T-helper 1 cell (primary cell): ENCODE measurements around the gene PFAS.
"Not testable (repeated sequence)": the region's sequence is repeated elsewhere in the genome, so short reads cannot be mapped to it uniquely, and the experiment has no call there.

Source experiments
- DNase-seq, 5 donors: peaks; one replicate each; pipeline ENCODE4 v3.0.0-alpha.2; 2012 to 2020

Gene PFAS

GRCh38 chr17:8225813-8226535, 23.1 kb upstream of the PFAS start:
- peak in 4 of 5 donors; percentile 33 to 83 (median 59) for DNase-seq

DNA sequence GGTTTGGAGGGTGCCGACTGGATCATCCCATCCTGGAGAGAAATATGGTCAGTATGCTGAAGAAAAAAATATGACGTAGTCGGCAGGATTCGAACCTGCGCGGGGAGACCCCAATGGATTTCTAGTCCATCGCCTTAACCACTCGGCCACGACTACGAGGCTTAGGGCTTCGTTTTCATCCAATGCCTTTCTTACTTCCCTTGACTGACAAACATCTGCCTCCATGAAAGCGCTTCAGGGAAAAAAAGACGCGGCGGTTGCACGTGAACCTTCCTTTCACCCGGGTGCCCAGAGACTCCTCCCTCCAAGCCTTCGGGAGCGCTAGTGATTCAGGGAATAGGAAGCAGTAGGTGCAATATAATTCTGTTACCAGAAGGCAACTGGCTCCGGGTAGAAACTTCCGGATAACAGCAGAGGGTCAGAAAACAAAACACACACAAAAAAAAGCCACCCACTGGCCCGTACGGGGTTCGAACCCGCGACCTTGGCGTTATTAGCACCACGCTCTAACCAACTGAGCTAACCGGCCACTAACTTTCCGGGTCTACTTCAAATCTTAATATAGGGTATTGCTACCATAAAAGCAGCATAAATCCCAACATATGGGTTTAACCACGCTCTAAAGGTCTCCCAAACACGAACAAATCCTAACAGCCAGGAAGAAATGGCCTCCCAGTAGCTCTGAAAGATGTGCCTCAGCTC, 22.4 kb upstream of the PFAS start:
- DNase-seq: peak in 1 of 5 donors; percentile 58

GRCh38 chr17:8227238-8227581, 21.9 kb upstream of the PFAS start:
- no peak for DNase-seq

DNA sequence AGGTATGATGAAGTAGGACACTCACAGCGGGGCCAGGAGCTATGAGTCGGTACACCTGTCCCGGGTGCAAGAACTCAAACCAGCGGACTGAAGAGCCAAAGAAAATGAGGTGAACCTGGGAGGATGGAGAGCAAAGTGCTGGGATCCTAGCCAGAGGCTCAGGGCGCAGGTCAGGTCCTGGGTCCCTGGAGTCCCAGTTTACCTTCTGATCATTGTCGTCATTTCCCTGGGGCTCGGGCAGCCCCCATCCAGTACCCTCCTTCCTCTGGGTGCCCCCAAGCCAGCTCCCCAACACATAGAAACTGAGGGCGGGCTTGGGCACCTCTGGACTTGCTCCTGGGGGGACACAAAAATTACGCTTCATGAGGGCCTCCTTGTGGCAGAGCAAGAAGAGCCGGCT, 17.4 kb upstream of the PFAS start:
- DNase-seq: no peak

DNA sequence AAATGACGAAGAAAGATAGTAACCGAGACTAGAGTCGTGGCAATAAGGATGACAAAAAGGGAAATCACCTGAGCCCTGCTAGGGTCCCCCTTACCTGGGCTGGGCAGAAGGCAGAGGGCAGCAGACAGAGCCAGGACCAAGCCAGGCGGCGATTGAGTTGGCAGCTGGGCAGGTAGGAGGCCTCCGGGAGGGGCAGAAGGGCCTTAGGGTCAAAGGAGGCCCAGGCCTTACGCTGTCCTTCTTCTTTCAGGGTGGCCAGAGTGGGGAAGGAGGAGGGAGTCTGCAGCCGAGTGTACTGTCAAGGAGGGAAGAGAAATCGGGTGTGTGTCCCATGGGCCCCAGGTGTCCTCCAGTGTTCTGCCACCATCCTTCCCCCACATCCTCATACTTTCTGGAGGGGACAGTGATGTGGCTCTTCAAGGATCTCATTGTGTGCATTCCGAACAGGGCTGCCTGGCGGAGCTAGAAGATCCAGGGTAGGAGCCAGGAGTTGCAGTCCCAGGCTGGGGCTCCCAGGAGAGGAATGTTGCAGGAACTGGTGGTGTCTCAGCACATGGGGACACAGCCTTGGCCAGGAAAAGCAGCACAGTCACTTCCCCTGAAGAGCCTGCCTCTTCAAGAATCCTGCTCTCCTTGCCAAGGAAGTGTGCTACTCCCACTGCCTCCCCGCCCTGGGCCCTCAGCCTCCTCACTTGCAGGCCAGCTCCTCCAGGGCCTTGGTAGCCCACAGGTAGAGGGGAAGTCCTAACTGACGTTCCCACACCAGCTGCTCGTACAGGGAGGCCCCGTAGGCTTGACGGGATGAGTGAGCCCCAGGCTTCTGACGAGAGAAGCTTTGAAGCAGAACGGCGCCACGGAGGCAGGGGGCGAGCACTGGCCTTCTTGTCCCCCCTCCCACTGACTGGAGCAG, 14.5 kb upstream of the PFAS start:
- DNase-seq: no peak

GRCh38 chr17:8235676-8236075, 13.4 kb upstream of the PFAS start:
- DNase-seq: no peak

GRCh38 chr17:8237175-8237574, 11.9 kb upstream of the PFAS start:
- no peak for DNase-seq

- no peak for DNase-seq
Observed at GRCh38 chr17:8237886-8238285, 11.2 kb upstream of the PFAS start.

GRCh38 chr17:8243827-8244226, 5.3 kb upstream of the PFAS start:
- DNase-seq: peak in 1 of 5 donors; percentile 21

DNA sequence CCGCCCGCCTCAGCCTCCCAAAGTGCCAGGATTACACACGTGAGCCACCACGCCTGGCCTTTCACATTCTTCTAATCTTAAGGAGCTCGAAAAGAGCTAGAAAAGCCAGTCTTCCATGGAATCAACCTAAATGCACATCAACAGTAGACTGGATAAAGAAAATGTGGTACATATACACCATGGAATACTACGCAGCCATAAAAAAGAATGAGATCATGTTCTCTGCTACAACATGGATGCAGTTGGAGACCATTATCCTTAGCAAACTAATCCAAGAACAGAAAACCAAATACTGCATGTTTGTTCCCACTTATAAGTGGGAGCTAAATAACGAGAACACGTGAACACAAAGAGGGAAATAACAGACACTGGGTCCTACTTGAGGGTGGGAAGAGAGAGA, 4.3 kb upstream of the PFAS start:
- no peak for DNase-seq

GRCh38 chr17:8249621-8250500, 772 bp downstream of the PFAS start:
- no peak for DNase-seq

- DNase-seq: not testable (repeated sequence)
Observed at GRCh38 chr17:8251411-8251810, 2.3 kb downstream of the PFAS start.

- DNase-seq: no peak
Observed at GRCh38 chr17:8253801-8254200, 4.7 kb downstream of the PFAS start.

DNA sequence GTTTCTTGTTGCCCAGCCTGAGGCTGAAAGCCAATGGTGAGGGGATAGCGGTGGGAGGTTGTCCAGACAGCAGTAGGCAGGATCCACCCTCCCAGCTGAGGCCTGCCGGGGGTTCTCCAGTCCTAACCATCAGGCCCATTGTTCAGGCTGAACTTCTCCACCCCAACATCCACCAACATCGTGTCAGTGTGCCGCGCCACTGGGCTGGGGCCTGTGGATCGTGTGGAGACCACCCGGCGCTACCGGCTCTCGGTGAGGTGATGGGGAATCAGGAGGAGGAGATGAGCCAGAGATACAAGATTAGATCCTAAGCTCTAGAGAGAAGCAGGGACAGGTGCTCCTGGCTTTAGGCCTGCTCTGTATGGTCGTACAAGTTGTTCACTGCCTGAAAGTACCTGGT, 5.8 kb downstream of the PFAS start:
- no peak for DNase-seq

DNA sequence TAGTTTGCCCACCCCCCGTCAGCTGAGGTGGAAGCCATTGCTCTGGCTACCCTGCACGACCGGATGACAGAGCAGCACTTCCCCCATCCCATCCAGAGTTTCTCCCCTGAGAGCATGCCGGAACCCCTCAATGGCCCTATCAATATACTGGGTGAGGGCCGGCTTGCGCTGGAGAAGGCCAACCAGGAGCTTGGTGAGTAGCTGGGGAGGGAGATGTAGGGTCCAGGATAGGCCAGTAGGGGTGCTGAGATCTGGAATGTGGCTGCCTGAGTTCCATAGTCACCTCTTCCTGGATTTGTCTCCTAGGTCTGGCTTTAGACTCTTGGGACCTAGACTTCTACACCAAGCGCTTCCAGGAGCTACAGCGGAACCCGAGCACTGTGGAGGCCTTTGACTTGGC, 6.4 kb downstream of the PFAS start:
- no peak for DNase-seq

GRCh38 chr17:8256291-8256690, 7.2 kb downstream of the PFAS start:
- DNase-seq: no peak

DNA sequence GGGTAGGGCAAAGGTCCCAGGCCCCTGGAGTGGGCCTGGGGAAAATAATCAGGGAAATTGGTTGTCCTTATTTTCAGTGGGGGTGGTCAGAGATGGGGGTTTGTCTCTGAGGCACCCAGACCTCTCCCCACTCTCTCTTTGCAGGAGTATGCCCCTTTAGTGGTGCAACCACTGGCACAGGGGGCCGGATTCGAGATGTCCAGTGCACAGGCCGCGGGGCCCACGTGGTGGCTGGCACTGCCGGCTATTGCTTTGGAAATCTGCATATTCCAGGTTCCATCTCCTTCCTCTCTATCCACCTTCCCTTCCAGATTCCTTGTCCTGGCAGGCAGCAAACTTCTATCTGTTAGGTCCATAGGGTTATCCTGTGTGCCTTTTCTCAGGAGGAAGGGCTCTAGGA, 7.6 kb downstream of the PFAS start:
- DNase-seq: no peak

GRCh38 chr17:8257801-8258200, 8.7 kb downstream of the PFAS start:
- no peak for DNase-seq

- no peak for DNase-seq
Observed at GRCh38 chr17:8264320-8264719, 15.2 kb downstream of the PFAS start.

DNA sequence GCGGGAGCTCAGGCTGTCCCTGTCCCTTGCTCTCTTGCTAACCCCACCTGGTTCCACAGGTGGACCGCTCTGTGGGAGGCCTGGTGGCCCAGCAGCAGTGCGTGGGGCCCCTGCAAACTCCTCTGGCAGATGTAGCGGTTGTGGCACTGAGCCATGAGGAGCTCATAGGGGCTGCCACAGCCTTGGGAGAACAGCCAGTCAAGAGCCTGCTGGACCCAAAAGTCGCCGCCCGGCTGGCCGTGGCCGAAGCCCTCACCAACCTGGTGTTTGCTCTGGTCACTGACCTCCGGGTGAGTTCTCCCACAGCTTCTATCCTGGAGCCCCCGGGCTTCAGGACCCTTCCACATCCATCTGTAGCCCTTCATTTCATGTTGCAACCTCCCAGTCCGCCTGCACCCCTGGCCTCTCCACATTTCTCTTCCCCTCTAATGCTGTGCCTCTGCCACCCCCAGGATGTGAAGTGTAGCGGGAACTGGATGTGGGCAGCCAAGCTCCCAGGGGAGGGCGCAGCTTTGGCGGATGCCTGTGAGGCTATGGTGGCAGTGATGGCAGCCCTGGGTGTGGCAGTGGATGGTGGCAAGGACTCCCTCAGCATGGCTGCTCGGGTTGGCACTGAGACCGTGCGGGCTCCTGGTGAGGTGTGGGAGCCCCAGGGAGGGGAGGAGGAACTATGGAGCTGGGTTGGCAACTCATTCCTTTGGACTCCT, 15.9 kb downstream of the PFAS start:
- no peak for DNase-seq

DNA sequence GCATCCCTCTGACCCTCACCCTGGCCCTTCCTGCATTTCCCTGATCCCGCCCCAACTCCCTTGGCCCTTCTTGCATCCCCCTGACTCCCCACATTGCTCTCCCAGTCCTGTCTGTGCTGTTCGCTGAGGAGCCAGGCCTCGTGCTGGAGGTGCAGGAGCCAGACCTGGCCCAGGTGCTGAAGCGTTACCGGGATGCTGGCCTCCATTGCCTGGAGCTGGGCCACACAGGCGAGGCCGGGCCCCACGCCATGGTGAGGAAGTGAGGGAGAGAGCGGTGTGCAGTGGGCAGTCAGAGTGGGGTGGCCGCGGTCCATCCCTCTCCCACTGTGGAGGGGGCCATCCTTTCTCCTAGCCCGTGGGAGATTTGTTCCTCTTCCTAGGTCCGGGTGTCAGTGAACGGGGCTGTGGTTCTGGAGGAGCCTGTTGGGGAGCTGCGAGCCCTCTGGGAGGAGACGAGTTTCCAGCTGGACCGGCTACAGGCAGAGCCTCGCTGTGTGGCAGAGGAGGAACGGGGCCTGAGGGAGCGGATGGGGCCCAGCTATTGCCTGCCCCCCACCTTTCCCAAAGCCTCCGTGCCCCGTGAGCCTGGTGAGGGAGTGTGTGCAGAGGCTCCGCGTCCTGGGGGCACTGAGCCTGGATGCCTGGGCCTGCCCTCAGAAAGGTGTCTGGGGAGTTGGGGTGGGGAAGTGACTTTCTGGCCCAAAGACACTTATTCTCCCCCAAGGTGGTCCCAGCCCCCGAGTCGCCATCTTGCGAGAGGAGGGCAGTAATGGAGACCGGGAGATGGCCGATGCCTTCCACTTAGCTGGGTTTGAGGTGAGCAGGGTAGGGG, 17.8 kb downstream of the PFAS start:
- DNase-seq: no peak
